ENCODE data around the gene PDZD7.

Gene PDZD7

DNA sequence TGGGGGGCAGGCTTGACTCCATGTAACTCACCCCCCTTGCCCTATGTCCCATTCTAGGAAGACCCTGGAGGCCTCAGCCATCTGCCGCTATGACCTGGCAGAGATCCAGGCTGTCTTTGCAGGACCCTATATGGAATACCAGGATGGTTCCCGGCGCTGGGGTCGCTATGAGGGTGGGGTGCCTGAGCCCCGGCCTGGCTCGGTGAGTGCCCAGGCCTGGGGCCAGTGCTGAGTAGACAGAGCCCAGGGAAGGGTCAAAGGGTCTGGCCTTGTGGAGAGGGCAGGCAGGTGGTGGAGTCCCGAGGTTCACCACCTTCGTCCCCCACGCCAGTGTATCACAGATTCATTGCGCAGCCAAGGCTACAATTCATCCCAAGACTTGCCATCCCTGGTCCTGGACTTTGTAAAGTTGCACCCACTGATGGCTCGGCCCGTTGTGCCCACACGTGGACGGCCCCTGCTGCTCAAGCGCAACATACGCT, 51.1 kb downstream of the PDZD7 start:
- Histone ChIP-seq H3K9me2 (replicated peaks; ENCODE audit: insufficient read depth, low read length) (no peaks in the 10 kb centered on the region), H2AFZ (ENCODE audit: low read length) (no peak overlapping the region), H3K27me3 (replicated peaks; ENCODE audit: insufficient read depth, low read length) (no peaks in the 10 kb centered on the region), H3F3A (ENCODE audit: insufficient read depth, low read length) (no peaks in the 10 kb centered on the region), H3K9ac (ENCODE audit: low read length) (no peak overlapping the region), H3K9me3 (replicated peaks; ENCODE audit: insufficient read depth, low read length) (no peaks in the 10 kb centered on the region), H3K4me2 (ENCODE audit: low read depth, low read length) (no peak overlapping the region), H3K4me1 (ENCODE audit: low read length) (no peaks in the 10 kb centered on the region), H3K36me3 (replicated peaks; ENCODE audit: insufficient read depth, low read length) (no peaks in the 10 kb centered on the region), H3K79me2 (ENCODE audit: low read length) (no peaks in the 10 kb centered on the region), H3K4me3 (ENCODE audit: low read length) (no peak overlapping the region), H3K27ac (ENCODE audit: low read length) (no peak overlapping the region), H4K20me1 (ENCODE audit: insufficient read depth, low read length) (no peaks in the 10 kb centered on the region)
- no peak for TF ChIP-seq CTCF (IDR thresholded peaks at IDR 0.05; ENCODE audit: low read length)
- no peak for TF ChIP-seq EZH2phosphoT487 (IDR thresholded peaks at IDR 0.05; ENCODE audit: low read length)
- TF ChIP-seq EZH2 (optimal IDR thresholded peaks at IDR 0.05; ENCODE audit: low read depth, low read length), result no peak
- DNase-seq, result no peak

DNA sequence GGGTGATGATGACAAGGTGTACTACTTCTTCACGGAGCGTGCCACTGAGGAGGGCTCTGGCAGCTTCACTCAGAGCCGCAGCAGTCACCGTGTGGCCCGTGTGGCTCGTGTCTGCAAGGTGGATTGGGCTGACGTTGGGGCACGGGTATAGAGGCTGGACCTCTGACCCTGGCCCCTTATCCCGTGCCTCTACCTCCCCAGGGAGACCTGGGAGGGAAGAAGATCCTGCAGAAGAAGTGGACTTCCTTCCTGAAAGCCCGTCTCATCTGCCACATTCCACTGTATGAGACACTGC, 52.1 kb downstream of the PDZD7 start:
- no peaks in the 10 kb centered on the region for H3K79me2 ChIP-seq (ENCODE audit: low read length)
- no peak overlapping the region for H3K4me3 ChIP-seq (ENCODE audit: low read length)
- no peaks in the 10 kb centered on the region for H3K9me2 ChIP-seq (replicated peaks; ENCODE audit: insufficient read depth, low read length)
- H4K20me1 ChIP-seq (ENCODE audit: insufficient read depth, low read length), result no peaks in the 10 kb centered on the region
- no peaks in the 10 kb centered on the region for H3K27me3 ChIP-seq (replicated peaks; ENCODE audit: insufficient read depth, low read length)
- no peaks in the 10 kb centered on the region for H3K4me1 ChIP-seq (ENCODE audit: low read length)
- H3K9ac ChIP-seq (ENCODE audit: low read length), result no peak overlapping the region
- H3K27ac ChIP-seq (ENCODE audit: low read length), result no peak overlapping the region
- H3F3A ChIP-seq (ENCODE audit: insufficient read depth, low read length), result no peaks in the 10 kb centered on the region
- no peak overlapping the region for H3K4me2 ChIP-seq (ENCODE audit: low read depth, low read length)
- no peaks in the 10 kb centered on the region for H3K9me3 ChIP-seq (replicated peaks; ENCODE audit: insufficient read depth, low read length)
- H2AFZ ChIP-seq (ENCODE audit: low read length), result no peak overlapping the region
- H3K36me3 ChIP-seq (replicated peaks; ENCODE audit: insufficient read depth, low read length), result no peaks in the 10 kb centered on the region
- TF ChIP-seq EZH2phosphoT487 (IDR thresholded peaks at IDR 0.05; ENCODE audit: low read length), result no peak
- no peak for TF ChIP-seq CTCF (IDR thresholded peaks at IDR 0.05; ENCODE audit: low read length)
- TF ChIP-seq EZH2 (optimal IDR thresholded peaks at IDR 0.05; ENCODE audit: low read depth, low read length), result no peak
- DNase-seq, result no peak

GRCh38 chr10:100978121-100978900, 52.6 kb downstream of the PDZD7 start:
- H3K27me3 ChIP-seq (replicated peaks; ENCODE audit: insufficient read depth, low read length), result no peaks in the 10 kb centered on the region
- no peaks in the 10 kb centered on the region for H3K9me2 ChIP-seq (replicated peaks; ENCODE audit: insufficient read depth, low read length)
- H3K4me1 ChIP-seq (ENCODE audit: low read length), result no peaks in the 10 kb centered on the region
- H3K9ac ChIP-seq (ENCODE audit: low read length), result no peak overlapping the region
- H4K20me1 ChIP-seq (ENCODE audit: insufficient read depth, low read length), result no peaks in the 10 kb centered on the region
- no peak overlapping the region for H3K4me2 ChIP-seq (ENCODE audit: low read depth, low read length)
- H2AFZ ChIP-seq (ENCODE audit: low read length), result no peak overlapping the region
- no peak for DNase-seq
- no peaks in the 10 kb centered on the region for H3F3A ChIP-seq (ENCODE audit: insufficient read depth, low read length)
- H3K36me3 ChIP-seq (replicated peaks; ENCODE audit: insufficient read depth, low read length), result no peaks in the 10 kb centered on the region
- H3K4me3 ChIP-seq (ENCODE audit: low read length), result no peak overlapping the region
- no peak for TF ChIP-seq CTCF (IDR thresholded peaks at IDR 0.05; ENCODE audit: low read length)
- TF ChIP-seq EZH2 (optimal IDR thresholded peaks at IDR 0.05; ENCODE audit: low read depth, low read length), result no peak
- no peak for TF ChIP-seq EZH2phosphoT487 (IDR thresholded peaks at IDR 0.05; ENCODE audit: low read length)
- no peaks in the 10 kb centered on the region for H3K9me3 ChIP-seq (replicated peaks; ENCODE audit: insufficient read depth, low read length)
- H3K27ac ChIP-seq (ENCODE audit: low read length), result no peak overlapping the region
- H3K79me2 ChIP-seq (ENCODE audit: low read length), result no peaks in the 10 kb centered on the region
